GM21723 (cell line): ENCODE data around the gene SLC24A1.

Experiments
- ATAC-seq: cut with Tn5 transposase; IDR thresholded peaks from one replicate; pipeline ENCODE4 v1.9.1; 2021; ENCODE audit warnings: mild to moderate bottlenecking, moderate library complexity; ENCODE audit not compliant: unreplicated experiment

The SLC24A1 gene

GRCh38 chr15:65621638-65622037, at the start of gene SLC24A1:
SLC24A1 (plus strand) TSS chr15:65621938; CDS start chr15:65624081, 2,143 bp downstream.
- ATAC-seq, result no peak

GRCh38 chr15:65571971-65572370, 49.8 kb upstream of the SLC24A1 start:
- ATAC-seq, result no peak

GRCh38 chr15:65576664-65577063, 45.1 kb upstream of the SLC24A1 start:
- ATAC-seq, result no peak

GRCh38 chr15:65577129-65577996, 44.4 kb upstream of the SLC24A1 start:
- no peak for ATAC-seq

- ATAC-seq, result no peak
Observed at GRCh38 chr15:65578904-65579728, 42.6 kb upstream of the SLC24A1 start.

GRCh38 chr15:65579762-65580161, 42.0 kb upstream of the SLC24A1 start:
- ATAC-seq, result no peak

GRCh38 chr15:65580287-65580686, 41.5 kb upstream of the SLC24A1 start:
- ATAC-seq, result no peak

GRCh38 chr15:65583701-65584100, 38.0 kb upstream of the SLC24A1 start:
- peak; percentile 49 for ATAC-seq

GRCh38 chr15:65584241-65584640, 37.5 kb upstream of the SLC24A1 start:
- no peak for ATAC-seq

GRCh38 chr15:65587094-65587493, 34.6 kb upstream of the SLC24A1 start:
- no peak for ATAC-seq

GRCh38 chr15:65595960-65596359, 25.8 kb upstream of the SLC24A1 start:
- no peak for ATAC-seq

- ATAC-seq, result no peak
Observed at GRCh38 chr15:65598468-65598867, 23.3 kb upstream of the SLC24A1 start.

- ATAC-seq, result no peak
Observed at GRCh38 chr15:65599677-65600076, 22.1 kb upstream of the SLC24A1 start.

- no peak for ATAC-seq
Observed at GRCh38 chr15:65603134-65603533, 18.6 kb upstream of the SLC24A1 start.

- ATAC-seq, result no peak
Observed at GRCh38 chr15:65603559-65603958, 18.2 kb upstream of the SLC24A1 start.

GRCh38 chr15:65610871-65611718, 10.6 kb upstream of the SLC24A1 start, which contains the start of gene INTS14:
INTS14 (minus strand) TSS chr15:65611131; CDS start chr15:65607380, 3,751 bp downstream.
- peak; percentile 92 for ATAC-seq

GRCh38 chr15:65611888-65612615, 9.7 kb upstream of the SLC24A1 start:
- ATAC-seq, result no peak

- no peak for ATAC-seq
Observed at GRCh38 chr15:65612616-65612946, 9.2 kb upstream of the SLC24A1 start.

- ATAC-seq, result no peak
Observed at GRCh38 chr15:65612949-65613744, 8.6 kb upstream of the SLC24A1 start.
